Loucy (cell line): ENCODE measurements around the gene ABCC4.

ENCODE experiments used
- H2AFZ ChIP-seq: fragments of 200-600 bp; sonication (generic); 2 replicates; pipeline ENCODE4 v1.6.0; 2016; ENCODE audit warnings: antibody characterized with exemption, mild to moderate bottlenecking, low read length, moderate library complexity
- H3F3A ChIP-seq: fragments of 200-600 bp; 2 replicates; pipeline ENCODE4 v1.6.0; 2016; ENCODE audit warnings: antibody characterized with exemption, low read depth, mild to moderate bottlenecking
- H3K27me3 ChIP-seq: fragments of 200-600 bp; sonication (generic); 2 replicates; pipeline ENCODE4 v1.6.1; 2014; ENCODE audit warnings: low read length, mild to moderate bottlenecking; ENCODE audit not compliant: insufficient read depth, poor library complexity, severe bottlenecking
- H3K36me3 ChIP-seq: fragments of 200-600 bp; sonication (generic); 2 replicates; pipeline ENCODE4 v1.6.1; 2016; ENCODE audit warnings: low read length; ENCODE audit not compliant: insufficient read depth
- H3K4me1 ChIP-seq: fragments of 200-600 bp; sonication (generic); 2 replicates; pipeline ENCODE4 v1.5.1; 2014; ENCODE audit warnings: low read length, mild to moderate bottlenecking; ENCODE audit not compliant: insufficient read depth, poor library complexity, severe bottlenecking
- H3K4me2 ChIP-seq: fragments of 200-600 bp; sonication (generic); 2 replicates; pipeline ENCODE4 v1.6.0; 2014; ENCODE audit warnings: antibody characterized with exemption, low read length, low read depth, mild to moderate bottlenecking; ENCODE audit not compliant: poor library complexity, severe bottlenecking
- H3K4me3 ChIP-seq: fragments of 200-600 bp; sonication (generic); 2 replicates; pipeline ENCODE4 v1.5.1; 2014; ENCODE audit warnings: low read length, mild to moderate bottlenecking, mixed read lengths; ENCODE audit not compliant: poor library complexity, severe bottlenecking
- H3K79me2 ChIP-seq: fragments of 200-600 bp; sonication (generic); 2 replicates; pipeline ENCODE4 v1.6.1; 2014; ENCODE audit warnings: low read length; ENCODE audit not compliant: insufficient read depth
- H3K9ac ChIP-seq: fragments of 200-600 bp; sonication (generic); 2 replicates; pipeline ENCODE4 v1.6.0; 2014; ENCODE audit warnings: mild to moderate bottlenecking, low read depth, low read length, moderate library complexity; ENCODE audit not compliant: poor library complexity, severe bottlenecking
- H3K9me2 ChIP-seq: fragments of 200-600 bp; sonication (generic); replicated peaks from 2 replicates; pipeline ENCODE4 v1.6.1; 2016; ENCODE audit warnings: low read depth, low read length, mixed read lengths
- H3K9me3 ChIP-seq: fragments of 200-600 bp; sonication (generic); 2 replicates; pipeline ENCODE4 v1.6.1; 2014; ENCODE audit warnings: mild to moderate bottlenecking, antibody characterized with exemption, low read length, low read depth; ENCODE audit not compliant: insufficient read depth
- H4K20me1 ChIP-seq: fragments of 200-600 bp; sonication (generic); 2 replicates; pipeline ENCODE4 v1.6.0; 2014; ENCODE audit warnings: antibody characterized with exemption, low read length, mild to moderate bottlenecking; ENCODE audit not compliant: insufficient read depth, poor library complexity, severe bottlenecking
- EZH2phosphoT487 ChIP-seq: fragments of 200-600 bp; IDR thresholded peaks from 2 replicates; pipeline ENCODE4 v1.6.1; 2018; ENCODE audit warnings: antibody characterized with exemption, mild to moderate bottlenecking, moderate library complexity, borderline replicate concordance
- TF ChIP-seq, protein P1 (sequence below): fragments of 200-600 bp; sonication (generic); conservative IDR thresholded peaks from 2 replicates; pipeline ENCODE4 v1.5.1; 2014; ENCODE audit warnings: mild to moderate bottlenecking, antibody characterized with exemption, low read length

Gene ABCC4

DNA sequence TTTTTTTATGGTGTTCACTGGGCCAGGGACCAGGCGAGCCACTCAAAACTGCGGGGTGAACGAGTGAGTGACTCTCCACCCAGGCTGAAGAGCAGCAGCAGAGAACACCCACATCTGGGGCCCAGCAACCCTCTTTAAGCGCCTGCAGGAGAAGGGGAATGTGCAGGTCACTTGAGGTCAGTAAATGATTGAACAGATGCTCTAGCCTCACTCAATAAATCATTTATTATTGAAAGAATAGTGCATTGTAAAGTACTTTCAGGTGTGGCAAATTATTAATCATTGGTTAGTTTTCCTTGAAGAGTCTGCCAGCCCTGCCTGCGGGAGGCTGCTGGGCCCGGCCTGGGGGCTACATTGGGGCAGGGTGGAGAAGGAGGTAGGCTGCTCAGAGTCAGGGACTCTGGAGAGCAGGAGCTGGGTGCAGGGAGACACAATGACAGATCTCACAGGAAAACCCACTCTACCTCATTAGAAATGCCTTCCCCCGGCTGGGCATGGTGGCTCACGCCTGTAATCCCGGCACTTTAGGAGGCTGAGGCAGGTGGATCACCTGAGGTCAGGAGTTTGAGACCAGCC is 42.5 kb downstream of the ABCC4 start:
- no peak for TF ChIP-seq EZH2phosphoT487
- TF ChIP-seq, protein P1, sequence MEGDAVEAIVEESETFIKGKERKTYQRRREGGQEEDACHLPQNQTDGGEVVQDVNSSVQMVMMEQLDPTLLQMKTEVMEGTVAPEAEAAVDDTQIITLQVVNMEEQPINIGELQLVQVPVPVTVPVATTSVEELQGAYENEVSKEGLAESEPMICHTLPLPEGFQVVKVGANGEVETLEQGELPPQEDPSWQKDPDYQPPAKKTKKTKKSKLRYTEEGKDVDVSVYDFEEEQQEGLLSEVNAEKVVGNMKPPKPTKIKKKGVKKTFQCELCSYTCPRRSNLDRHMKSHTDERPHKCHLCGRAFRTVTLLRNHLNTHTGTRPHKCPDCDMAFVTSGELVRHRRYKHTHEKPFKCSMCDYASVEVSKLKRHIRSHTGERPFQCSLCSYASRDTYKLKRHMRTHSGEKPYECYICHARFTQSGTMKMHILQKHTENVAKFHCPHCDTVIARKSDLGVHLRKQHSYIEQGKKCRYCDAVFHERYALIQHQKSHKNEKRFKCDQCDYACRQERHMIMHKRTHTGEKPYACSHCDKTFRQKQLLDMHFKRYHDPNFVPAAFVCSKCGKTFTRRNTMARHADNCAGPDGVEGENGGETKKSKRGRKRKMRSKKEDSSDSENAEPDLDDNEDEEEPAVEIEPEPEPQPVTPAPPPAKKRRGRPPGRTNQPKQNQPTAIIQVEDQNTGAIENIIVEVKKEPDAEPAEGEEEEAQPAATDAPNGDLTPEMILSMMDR, result no peak
- Histone ChIP-seq H3F3A (no peaks in the 10 kb centered on the region), H4K20me1 (peaks cover 2% of the 10 kb centered on the region), H3K4me1 (no peaks in the 10 kb centered on the region), H3K9ac (no peak overlapping the region), H2AFZ (no peak overlapping the region), H3K9me3 (no peaks in the 10 kb centered on the region), H3K27me3 (no peaks in the 10 kb centered on the region), H3K9me2 (no peaks in the 10 kb centered on the region), H3K36me3 (no peaks in the 10 kb centered on the region), H3K79me2 (no peaks in the 10 kb centered on the region), H3K4me3 (no peak overlapping the region), H3K4me2 (no peak overlapping the region)

DNA sequence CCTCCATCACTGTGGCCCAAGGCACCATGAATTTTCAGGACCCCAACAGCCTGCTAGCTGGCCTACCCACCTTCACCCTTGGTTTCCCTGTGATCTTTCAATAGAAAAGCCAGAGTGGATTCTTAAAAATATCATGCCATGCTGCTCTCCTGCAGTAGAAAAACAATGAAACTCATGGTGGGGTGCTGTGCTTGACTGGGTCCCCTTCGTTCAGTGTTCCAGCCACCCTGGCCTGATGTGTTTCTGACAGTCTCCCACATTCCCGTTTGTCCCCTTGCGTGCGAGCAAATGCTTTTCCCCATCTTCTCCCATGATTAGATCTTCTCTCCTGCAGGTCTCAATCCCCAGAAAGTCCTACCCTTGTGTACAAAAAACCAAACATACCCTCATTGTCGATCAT is 43.2 kb downstream of the ABCC4 start:
- H3K79me2 ChIP-seq, result no peaks in the 10 kb centered on the region
- H3F3A ChIP-seq, result no peaks in the 10 kb centered on the region
- no peaks in the 10 kb centered on the region for H3K27me3 ChIP-seq
- no peak overlapping the region for H2AFZ ChIP-seq
- H3K4me2 ChIP-seq, result no peak overlapping the region
- no peaks in the 10 kb centered on the region for H3K9me3 ChIP-seq
- no peak overlapping the region for H3K4me3 ChIP-seq
- no peak overlapping the region for H3K9ac ChIP-seq
- H3K9me2 ChIP-seq, result no peaks in the 10 kb centered on the region
- no peaks in the 10 kb centered on the region for H3K36me3 ChIP-seq
- H4K20me1 ChIP-seq, result peaks cover 2% of the 10 kb centered on the region
- TF ChIP-seq, protein P1, result no peak
- TF ChIP-seq EZH2phosphoT487, result no peak
- H3K4me1 ChIP-seq, result no peaks in the 10 kb centered on the region

DNA sequence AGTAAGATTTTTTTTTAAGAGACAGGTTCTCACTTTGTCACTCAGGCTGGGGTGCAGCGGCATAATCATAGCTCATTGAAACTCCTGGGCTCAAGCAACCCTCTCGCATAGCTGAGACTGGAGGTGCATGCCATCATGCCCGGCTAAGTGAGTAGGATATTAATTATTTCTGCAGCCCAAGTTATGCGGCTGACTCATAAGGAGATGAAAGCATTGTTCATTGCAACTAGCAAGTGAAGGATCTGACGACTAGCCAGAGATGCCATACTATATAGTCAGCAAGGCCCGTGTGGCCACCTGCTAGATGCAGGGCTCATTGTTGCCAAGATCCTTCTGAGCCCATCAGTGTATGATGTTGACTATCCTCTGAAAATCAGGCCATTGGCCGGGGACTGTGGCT is 45.2 kb downstream of the ABCC4 start:
- H2AFZ ChIP-seq, result no peak overlapping the region
- no peaks in the 10 kb centered on the region for H3K79me2 ChIP-seq
- H4K20me1 ChIP-seq, result peaks cover 2% of the 10 kb centered on the region
- H3K4me1 ChIP-seq, result no peaks in the 10 kb centered on the region
- H3K4me2 ChIP-seq, result no peak overlapping the region
- H3K9me2 ChIP-seq, result no peaks in the 10 kb centered on the region
- H3K9me3 ChIP-seq, result no peaks in the 10 kb centered on the region
- no peaks in the 10 kb centered on the region for H3K36me3 ChIP-seq
- H3K4me3 ChIP-seq, result no peak overlapping the region
- H3F3A ChIP-seq, result no peaks in the 10 kb centered on the region
- TF ChIP-seq, protein P1, result no peak
- TF ChIP-seq EZH2phosphoT487, result no peak
- no peaks in the 10 kb centered on the region for H3K27me3 ChIP-seq
- H3K9ac ChIP-seq, result no peak overlapping the region
